ENCODE results near the gene NDUFB1. TPM values are rescaled to one million over a fixed set of nuclear protein-coding genes. Genes with fewer than 3 reads are reported as not detected.

The NDUFB1 gene
- total RNA-seq, 1 donor from 2014 or later = 78.6 TPM

Other genes starting within 250 kb of the NDUFB1 start
- 6.2 and 6.4 TPM in 2 replicates for gene FBLN5, start 174.0 kb downstream of the NDUFB1 start, total RNA-seq
- 37.0 and 41.7 TPM in 2 replicates for gene TRIP11, start 81.6 kb downstream of the NDUFB1 start, total RNA-seq
- 31.1 and 35.9 TPM in 2 replicates for gene ATXN3, start 15.1 kb downstream of the NDUFB1 start, total RNA-seq
- 101 and 104 TPM in 2 replicates for gene CPSF2, start 263 bp upstream of the NDUFB1 start, total RNA-seq
- not detected in 2 replicates for gene SLC24A4, start 201.5 kb upstream of the NDUFB1 start, total RNA-seq